GM23338 (cell line): Measurements from ENCODE around the gene TPI1.

Source experiments
- CREB1 ChIP-seq: fragments of 250-450 bp; sonication (Bioruptor Pico); IDR thresholded peaks from 2 replicates; pipeline ENCODE4 v1.5.0; 2020; ENCODE audit warnings: low read depth, mild to moderate bottlenecking, moderate library complexity
- EZH2 ChIP-seq: fragments of 200-600 bp; sonication (generic); IDR thresholded peaks from one replicate; pipeline ENCODE4 v1.8.0; 2017; ENCODE audit warnings: antibody characterized with exemption, mild to moderate bottlenecking, low read depth; ENCODE audit not compliant: unreplicated experiment
- EZH2phosphoT487 ChIP-seq: fragments of 200-600 bp; sonication (generic); IDR thresholded peaks from one replicate; pipeline ENCODE4 v1.8.1; 2018; ENCODE audit warnings: antibody characterized with exemption; ENCODE audit not compliant: unreplicated experiment
- POLR2AphosphoS5 ChIP-seq: IDR thresholded peaks from 2 replicates; pipeline ENCODE4 v1.6.1; 2016; ENCODE audit warnings: antibody characterized with exemption, low read depth
- TF ChIP-seq, protein P1 (sequence below), 2 experiments: fragments of 200-600 bp in 1 of 2; sonication (generic) in 1 of 2; conservative IDR thresholded peaks; 2 replicates each; pipeline versions ENCODE4 v1.5.1 to v1.6.1; 2016 to 2017; ENCODE audit warnings: antibody characterized with exemption in 2 of 2, low read depth in 2 of 2, mild to moderate bottlenecking in 2 of 2, moderate library complexity in 1 of 2
- TF ChIP-seq, protein P2 (sequence below): IDR thresholded peaks from one replicate; pipeline ENCODE4 v1.6.1; 2018; ENCODE audit warnings: antibody characterized with exemption; ENCODE audit not compliant: unreplicated experiment

- TF ChIP-seq, protein P1, sequence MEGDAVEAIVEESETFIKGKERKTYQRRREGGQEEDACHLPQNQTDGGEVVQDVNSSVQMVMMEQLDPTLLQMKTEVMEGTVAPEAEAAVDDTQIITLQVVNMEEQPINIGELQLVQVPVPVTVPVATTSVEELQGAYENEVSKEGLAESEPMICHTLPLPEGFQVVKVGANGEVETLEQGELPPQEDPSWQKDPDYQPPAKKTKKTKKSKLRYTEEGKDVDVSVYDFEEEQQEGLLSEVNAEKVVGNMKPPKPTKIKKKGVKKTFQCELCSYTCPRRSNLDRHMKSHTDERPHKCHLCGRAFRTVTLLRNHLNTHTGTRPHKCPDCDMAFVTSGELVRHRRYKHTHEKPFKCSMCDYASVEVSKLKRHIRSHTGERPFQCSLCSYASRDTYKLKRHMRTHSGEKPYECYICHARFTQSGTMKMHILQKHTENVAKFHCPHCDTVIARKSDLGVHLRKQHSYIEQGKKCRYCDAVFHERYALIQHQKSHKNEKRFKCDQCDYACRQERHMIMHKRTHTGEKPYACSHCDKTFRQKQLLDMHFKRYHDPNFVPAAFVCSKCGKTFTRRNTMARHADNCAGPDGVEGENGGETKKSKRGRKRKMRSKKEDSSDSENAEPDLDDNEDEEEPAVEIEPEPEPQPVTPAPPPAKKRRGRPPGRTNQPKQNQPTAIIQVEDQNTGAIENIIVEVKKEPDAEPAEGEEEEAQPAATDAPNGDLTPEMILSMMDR (conservative IDR thresholded peaks at IDR 0.05; ENCODE audit: low read depth in 2 of 2), result no peak
- TF ChIP-seq, protein P2, sequence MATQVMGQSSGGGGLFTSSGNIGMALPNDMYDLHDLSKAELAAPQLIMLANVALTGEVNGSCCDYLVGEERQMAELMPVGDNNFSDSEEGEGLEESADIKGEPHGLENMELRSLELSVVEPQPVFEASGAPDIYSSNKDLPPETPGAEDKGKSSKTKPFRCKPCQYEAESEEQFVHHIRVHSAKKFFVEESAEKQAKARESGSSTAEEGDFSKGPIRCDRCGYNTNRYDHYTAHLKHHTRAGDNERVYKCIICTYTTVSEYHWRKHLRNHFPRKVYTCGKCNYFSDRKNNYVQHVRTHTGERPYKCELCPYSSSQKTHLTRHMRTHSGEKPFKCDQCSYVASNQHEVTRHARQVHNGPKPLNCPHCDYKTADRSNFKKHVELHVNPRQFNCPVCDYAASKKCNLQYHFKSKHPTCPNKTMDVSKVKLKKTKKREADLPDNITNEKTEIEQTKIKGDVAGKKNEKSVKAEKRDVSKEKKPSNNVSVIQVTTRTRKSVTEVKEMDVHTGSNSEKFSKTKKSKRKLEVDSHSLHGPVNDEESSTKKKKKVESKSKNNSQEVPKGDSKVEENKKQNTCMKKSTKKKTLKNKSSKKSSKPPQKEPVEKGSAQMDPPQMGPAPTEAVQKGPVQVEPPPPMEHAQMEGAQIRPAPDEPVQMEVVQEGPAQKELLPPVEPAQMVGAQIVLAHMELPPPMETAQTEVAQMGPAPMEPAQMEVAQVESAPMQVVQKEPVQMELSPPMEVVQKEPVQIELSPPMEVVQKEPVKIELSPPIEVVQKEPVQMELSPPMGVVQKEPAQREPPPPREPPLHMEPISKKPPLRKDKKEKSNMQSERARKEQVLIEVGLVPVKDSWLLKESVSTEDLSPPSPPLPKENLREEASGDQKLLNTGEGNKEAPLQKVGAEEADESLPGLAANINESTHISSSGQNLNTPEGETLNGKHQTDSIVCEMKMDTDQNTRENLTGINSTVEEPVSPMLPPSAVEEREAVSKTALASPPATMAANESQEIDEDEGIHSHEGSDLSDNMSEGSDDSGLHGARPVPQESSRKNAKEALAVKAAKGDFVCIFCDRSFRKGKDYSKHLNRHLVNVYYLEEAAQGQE, result no peak
- TF ChIP-seq POLR2AphosphoS5 (no peak), EZH2 (no peak), EZH2phosphoT487 (no peak), CREB1 (CRISPR knock-in tag) (no peak)
Measured at GRCh38 chr12:6834254-6834653, 33.1 kb upstream of the TPI1 start.
